ENCODE measurements around the gene RAE1.
A peak's percentile ranks its signal among the peaks of the same experiment; 100 is the strongest.

Gene RAE1

GRCh38 chr20:57351042-57351783 is at the start of gene RAE1:
Gene RAE1, plus strand, starts transcription at chr20:57351255. Its CDS starts 2,784 bp downstream, at chr20:57354039.
- peak; percentile 80 for DNase-seq (ENCODE audit: low read depth)
- TF ChIP-seq CTCF (IDR thresholded peaks at IDR 0.05; ENCODE audit: low read depth, low read length, missing control alignments) = no peak
- peak within 1 kb of the TSS; percentile 95 for H3K4me3 ChIP-seq (ENCODE audit: low read depth, low read length)

DNA sequence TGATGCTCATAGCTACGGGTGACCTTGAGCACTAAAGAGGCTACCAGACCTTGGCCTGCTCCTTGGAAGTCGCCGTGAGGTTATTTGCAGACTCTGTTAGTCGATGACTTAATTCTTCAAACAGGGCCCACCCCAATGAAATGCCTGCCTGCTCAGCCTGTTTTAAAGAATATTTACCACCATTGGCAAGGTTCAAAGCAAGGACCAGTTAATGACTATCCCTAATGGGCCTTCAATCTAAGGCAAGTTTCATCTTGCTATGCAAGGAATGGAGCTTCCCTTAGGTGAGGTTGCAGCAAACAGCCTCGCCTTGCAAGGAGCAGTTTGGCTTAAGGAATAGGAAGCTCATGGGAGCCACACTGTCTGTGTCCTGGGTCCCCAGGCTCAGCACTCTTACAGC is 44.3 kb upstream of the RAE1 start:
- TF ChIP-seq CTCF (IDR thresholded peaks at IDR 0.05; ENCODE audit: low read depth, low read length, missing control alignments) = no peak
- no peak for DNase-seq (ENCODE audit: low read depth)
- H3K4me3 ChIP-seq (ENCODE audit: low read depth, low read length) = no peak overlapping the region

- H3K4me3 ChIP-seq (ENCODE audit: low read depth, low read length) = no peak overlapping the region
- no peak for DNase-seq (ENCODE audit: low read depth)
- no peak for TF ChIP-seq CTCF (IDR thresholded peaks at IDR 0.05; ENCODE audit: low read depth, low read length, missing control alignments)
Measured at GRCh38 chr20:57308451-57309271, 42.4 kb upstream of the RAE1 start.

DNA sequence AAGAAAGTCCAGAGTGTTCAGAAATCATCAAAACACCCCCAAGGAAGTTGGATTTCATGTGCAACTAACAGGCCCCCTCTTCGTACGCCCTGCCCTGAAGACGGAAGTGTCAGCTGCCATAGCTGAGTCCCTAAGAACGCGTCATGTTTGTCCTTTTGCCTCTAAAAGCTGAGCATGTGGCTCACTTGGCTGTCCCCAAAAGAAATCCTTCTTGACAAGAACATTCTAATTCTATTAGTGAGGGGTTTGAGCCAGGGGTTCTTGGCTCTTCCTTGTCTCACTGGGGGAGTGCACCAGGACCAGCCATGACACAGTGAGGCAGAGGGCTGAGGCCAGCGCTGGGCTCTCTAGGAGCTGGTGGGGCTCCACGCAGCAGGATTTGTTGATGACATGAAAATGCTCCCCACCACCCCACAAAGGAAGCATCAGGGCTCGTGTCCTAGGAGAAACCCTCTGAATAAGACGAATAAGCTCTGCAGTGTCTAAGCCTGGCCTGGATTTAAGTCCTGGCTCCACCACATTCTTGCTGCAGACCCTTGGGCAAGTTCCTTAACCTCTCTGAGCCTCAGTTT is 41.4 kb upstream of the RAE1 start:
- DNase-seq (ENCODE audit: low read depth) = no peak
- no peak for TF ChIP-seq CTCF (IDR thresholded peaks at IDR 0.05; ENCODE audit: low read depth, low read length, missing control alignments)
- H3K4me3 ChIP-seq (ENCODE audit: low read depth, low read length) = no peak overlapping the region

DNA sequence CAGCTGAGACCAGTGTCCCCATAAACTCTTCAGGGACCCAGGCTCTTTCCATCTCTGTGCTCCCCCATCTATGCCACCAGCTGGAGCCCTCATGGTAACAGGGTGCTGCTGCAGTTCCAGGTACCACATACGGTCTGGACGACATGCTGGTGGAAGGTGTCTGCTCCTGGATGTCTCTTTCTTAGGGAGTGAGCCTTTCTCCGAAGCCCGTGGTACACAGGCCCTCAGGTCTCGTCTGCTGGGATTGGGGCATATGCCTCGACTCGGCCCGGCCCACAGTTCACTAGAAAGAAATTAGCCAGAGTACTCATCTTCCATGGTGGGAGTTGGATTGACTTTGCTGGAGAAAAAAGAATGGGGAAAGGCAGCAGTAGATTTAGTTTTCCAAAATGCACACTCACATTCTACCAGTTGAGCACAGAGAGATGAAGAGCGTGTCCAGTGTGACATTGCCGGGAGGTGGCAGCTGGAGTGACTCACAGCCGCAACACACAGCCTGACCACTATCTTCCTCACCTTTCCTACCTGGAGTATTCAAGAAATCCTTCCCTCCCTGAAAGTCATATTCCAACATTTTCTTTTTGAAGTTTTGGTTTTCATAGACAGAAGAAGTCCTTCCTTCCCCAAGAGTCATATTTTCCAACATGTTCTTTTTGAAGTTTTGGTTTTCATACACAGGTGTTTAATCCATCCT is 40.1 kb upstream of the RAE1 start:
- TF ChIP-seq CTCF (IDR thresholded peaks at IDR 0.05; ENCODE audit: low read depth, low read length, missing control alignments) = no peak
- no peak overlapping the region for H3K4me3 ChIP-seq (ENCODE audit: low read depth, low read length)
- no peak for DNase-seq (ENCODE audit: low read depth)

DNA sequence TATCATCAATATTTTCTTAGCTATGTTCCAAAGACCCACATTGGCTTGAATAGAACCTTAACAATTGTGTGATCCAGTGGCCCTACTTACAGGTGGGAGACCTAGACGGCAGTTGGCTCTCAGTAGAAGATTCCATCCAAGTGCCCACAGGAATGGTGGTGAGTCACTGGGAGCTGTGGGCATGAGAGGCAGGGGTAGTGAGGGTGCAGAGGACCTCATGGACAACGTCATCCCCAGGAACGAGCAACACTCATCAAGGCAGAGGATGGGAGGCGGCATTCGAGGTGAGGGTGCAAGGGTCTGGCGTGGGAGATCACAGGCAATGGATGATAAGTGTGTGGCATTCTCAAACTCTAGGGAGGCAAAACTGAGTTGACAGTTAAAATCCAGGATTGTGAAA is 38.9 kb upstream of the RAE1 start:
- H3K4me3 ChIP-seq (ENCODE audit: low read depth, low read length) = no peak overlapping the region
- DNase-seq (ENCODE audit: low read depth) = no peak
- TF ChIP-seq CTCF (IDR thresholded peaks at IDR 0.05; ENCODE audit: low read depth, low read length, missing control alignments) = no peak

Measured in GM12864 (cell line).